ENCODE measurements around the gene ZNF385A. TPM values are rescaled to one million over a fixed set of nuclear protein-coding genes. Genes with fewer than 3 reads are reported as not detected.

The ZNF385A gene
- total and polyA plus RNA-seq, 2 of the 8 experiments (the other 6 are each of a cell fraction or from before 2014, with no cell fraction given) = 5.2 to 14.3 TPM

DNA sequence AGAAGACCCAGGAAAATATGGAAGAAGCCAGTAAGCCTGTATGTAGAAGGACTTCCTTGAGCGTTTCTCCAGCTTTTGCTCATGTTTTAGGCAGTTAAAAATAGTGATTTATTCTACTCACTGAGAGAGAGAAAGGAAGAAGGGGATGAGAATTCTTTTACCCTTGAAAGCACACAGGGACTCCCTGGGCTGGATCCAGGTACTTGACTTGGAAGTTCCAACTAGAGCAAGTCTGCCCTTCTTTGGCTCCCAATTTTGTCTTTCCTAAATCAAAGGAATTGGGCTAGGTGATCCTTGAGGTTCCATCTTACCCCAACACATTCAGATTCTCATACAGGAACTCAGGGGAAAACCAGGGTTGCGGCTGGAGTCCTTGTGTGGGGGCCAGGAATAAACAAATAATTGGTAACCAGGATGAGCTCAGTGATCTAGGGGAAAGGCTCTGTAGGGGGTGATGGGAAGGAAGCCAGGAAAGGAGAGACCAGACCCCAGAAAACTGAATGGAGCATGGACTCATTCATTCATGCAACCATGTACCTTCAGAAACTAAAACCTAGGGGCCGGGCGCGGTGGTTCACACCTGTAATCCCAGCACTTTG lies 46.0 kb upstream of the ZNF385A start:
- H4K8ac ChIP-seq (ENCODE audit: extremely low read depth, insufficient read depth, low read length) = no peak overlapping the region
- H2BK120ac ChIP-seq (replicated peaks; ENCODE audit: low read depth, low read length) = no peak overlapping the region
- no peak overlapping the region for H4K91ac ChIP-seq (replicated peaks; ENCODE audit: insufficient read length, low read length)
- no peak overlapping the region for H3K23ac ChIP-seq (ENCODE audit: insufficient read length)
- H2BK12ac ChIP-seq (ENCODE audit: low read depth, low read length) = no peak overlapping the region
- no peaks in the 10 kb centered on the region for H3K9me3 ChIP-seq (ENCODE audit: insufficient read depth in 2 of 2, low read depth in 1 of 2, low read length in 1 of 2)
- H3K4me2 ChIP-seq (ENCODE audit: insufficient read depth in 1 of 2, low read depth in 2 of 2, low read length in 2 of 2) = no peak overlapping the region
- H3K23me2 ChIP-seq (ENCODE audit: low read depth, low read length) = no peaks in the 10 kb centered on the region; the same call in 1 of the 2 replicates
- peaks cover 0 to 16% (median 11%) of the 10 kb centered on the region in 4 experiments; a peak in 6 of 7 replicates for H3K4me1 ChIP-seq (replicated peaks in 1 of 4; ENCODE audit: control insufficient read depth in 3 of 4, insufficient read depth in 4 of 4, low read length in 3 of 4)
- no peak overlapping the region for H2AK5ac ChIP-seq (ENCODE audit: low read depth, low read length)
- no peaks in the 10 kb centered on the region for H3K79me2 ChIP-seq (ENCODE audit: control insufficient read depth in 1 of 2, insufficient read depth in 2 of 2, low read length in 2 of 2)
- no peaks in the 10 kb centered on the region for H3K36me3 ChIP-seq (ENCODE audit: control insufficient read depth in 2 of 4, insufficient read depth in 4 of 4, low read length in 3 of 4)
- no peak overlapping the region for H2BK20ac ChIP-seq (ENCODE audit: low read length)
- no peak overlapping the region for H2AFZ ChIP-seq (ENCODE audit: low read length)
- no peak overlapping the region for H3K56ac ChIP-seq (replicated peaks; ENCODE audit: insufficient read length, low read depth, low read length)
- no peak overlapping the region for H2BK5ac ChIP-seq (ENCODE audit: low read depth, low read length)
- no peak overlapping the region for H3K4me3 ChIP-seq (ENCODE audit: extremely low read depth in 1 of 4, insufficient read depth in 2 of 4, low read depth in 3 of 4, low read length in 4 of 4)
- POLR2A ChIA-PET (ENCODE audit: partially characterized antibody) = interaction anchor here (1.3 to 2.4 kb wide), 4 partner anchors 9 to 150 kb away, joined by 3 to 7 read pairs (median 4); partner anchors contain the start of genes CBX5 and HNRNPA1
- no peak overlapping the region for H3K18ac ChIP-seq (ENCODE audit: extremely low read depth, low read length)
- H3K79me1 ChIP-seq (ENCODE audit: low read depth, low read length) = no peaks in the 10 kb centered on the region
- CTCF ChIA-PET (ENCODE audit: partially characterized antibody) = interaction anchor here (0.9 to 26.1 kb wide), 9 partner anchors 9 to 100 kb away, joined by 3 to 742 read pairs (median 8); partner anchors contain the start of gene ITGA5
- H4K5ac ChIP-seq (ENCODE audit: insufficient read length, low read depth, low read length) = no peak overlapping the region
- H4K20me1 ChIP-seq (replicated peaks in 1 of 2; ENCODE audit: control insufficient read depth in 1 of 2, insufficient read depth in 2 of 2, low read length in 2 of 2) = no peaks in the 10 kb centered on the region
- no peak overlapping the region for H3K4ac ChIP-seq (replicated peaks; ENCODE audit: insufficient read length, low read depth, low read length)
- no peak overlapping the region for H2BK15ac ChIP-seq (ENCODE audit: low read length)
- DNase-seq (ENCODE audit: low read depth in 1 of 2, low spot score in 2 of 2) (no peak), FAIRE-seq (no peak)
- 93% methylated on average over 5 of the region's 5 CpGs; no CpG with 5 or more reads in 1 of the 2 experiments for WGBS, 2 experiments (ENCODE audit: extremely low coverage in 1 of 2, insufficient coverage in 1 of 2, insufficient read length in 1 of 2, insufficient replicate concordance in 2 of 2, low coverage in 1 of 2, low lambda C conversion rate in 2 of 2, missing lambda C conversion rate in 1 of 2)
- peaks cover 3 to 41% (median 33%) of the 10 kb centered on the region in 4 experiments for H3K27me3 ChIP-seq (replicated peaks in 1 of 4; ENCODE audit: control insufficient read depth in 3 of 4, extremely low read depth in 1 of 4, insufficient read depth in 3 of 4, low read length in 3 of 4)
- TF ChIP-seq ZNF274 (IDR thresholded peaks at IDR 0.05; ENCODE audit: borderline replicate concordance, extremely low read depth, low read length) (no peak), EP300 (IDR thresholded peaks at IDR 0.05; ENCODE audit: borderline replicate concordance in 1 of 2, low read depth in 2 of 2, low read length in 2 of 2) (no peak), SRF (IDR thresholded peaks at IDR 0.05; ENCODE audit: low read depth, low read length) (no peak), CTBP2 (IDR thresholded peaks at IDR 0.05; ENCODE audit: borderline replicate concordance, insufficient read depth, insufficient read length, low read length) (no peak)
- TF ChIP-seq, protein P1, sequence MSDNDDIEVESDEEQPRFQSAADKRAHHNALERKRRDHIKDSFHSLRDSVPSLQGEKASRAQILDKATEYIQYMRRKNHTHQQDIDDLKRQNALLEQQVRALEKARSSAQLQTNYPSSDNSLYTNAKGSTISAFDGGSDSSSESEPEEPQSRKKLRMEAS (IDR thresholded peaks at IDR 0.05) = no peak
- H3K27ac ChIP-seq (ENCODE audit: low read depth, low read length) = no peak overlapping the region
- no peak overlapping the region for H3K14ac ChIP-seq (ENCODE audit: insufficient read length)
- no peak overlapping the region for H3K9ac ChIP-seq (replicated peaks in 1 of 4; ENCODE audit: extremely low read depth in 1 of 4, low read depth in 3 of 4, low read length in 3 of 4)
